HepG2 (cell line): Measurements from ENCODE around the gene CORO1A. TPM values are rescaled to one million over a fixed set of nuclear protein-coding genes. Genes with fewer than 3 reads are reported as not detected.

Experiments
- FOXJ3 ChIP-seq: sonication (generic); formaldehyde crosslinking; IDR thresholded peaks from 2 replicates; pipeline ENCODE4 v1.4.0; 2020; ENCODE audit warnings: missing genetic modification reagents, mild to moderate bottlenecking, borderline replicate concordance
- FOXO1 ChIP-seq: sonication (generic); formaldehyde crosslinking; IDR thresholded peaks from 2 replicates; pipeline ENCODE4 v1.4.0; 2020; ENCODE audit warnings: missing genetic modification reagents
- HHEX ChIP-seq: IDR thresholded peaks from 2 replicates; pipeline ENCODE4 v1.6.1; 2016; ENCODE audit warnings: control low read depth
- LCORL ChIP-seq, 2 experiments: fragments of 450-650 bp in 1 of 2; sonication (generic) in 1 of 2; formaldehyde crosslinking in 1 of 2; IDR thresholded peaks; 2 replicates each; pipeline versions ENCODE4 v1.5.0 to v1.6.1; 2017 to 2020; ENCODE audit warnings: antibody characterized with exemption in 1 of 2, missing genetic modification reagents in 1 of 2
- MTA1 ChIP-seq: sonication (generic); formaldehyde crosslinking; IDR thresholded peaks from 2 replicates; pipeline ENCODE4 v1.4.0; 2020; ENCODE audit warnings: missing genetic modification reagents, mild to moderate bottlenecking, borderline replicate concordance
- MYNN ChIP-seq: sonication (generic); formaldehyde crosslinking; IDR thresholded peaks from 2 replicates; pipeline ENCODE4 v1.4.0; 2020; ENCODE audit warnings: mild to moderate bottlenecking, low read depth, missing genetic modification reagents
- RBM22 ChIP-seq: fragments of 200-400 bp; formaldehyde crosslinking; optimal IDR thresholded peaks from 2 replicates; pipeline ENCODE3; 2017; ENCODE audit warnings: mild to moderate bottlenecking, low read length, moderate library complexity
- SKI ChIP-seq: fragments of 450-650 bp; IDR thresholded peaks from one replicate; pipeline ENCODE4 v1.6.1; 2018; ENCODE audit warnings: mild to moderate bottlenecking; ENCODE audit not compliant: partially characterized antibody
- SRSF1 ChIP-seq: fragments of 200-400 bp; formaldehyde crosslinking; optimal IDR thresholded peaks from 2 replicates; pipeline ENCODE3; 2017; ENCODE audit warnings: mild to moderate bottlenecking, low read depth, low read length, moderate library complexity
- TBP ChIP-seq: sonication (generic); formaldehyde crosslinking; IDR thresholded peaks from 2 replicates; pipeline ENCODE4 v1.5.0; 2020; ENCODE audit warnings: missing genetic modification reagents
- ZFP41 ChIP-seq: sonication (generic); formaldehyde crosslinking; IDR thresholded peaks from 2 replicates; pipeline ENCODE4 v1.4.0; 2020; ENCODE audit warnings: mild to moderate bottlenecking, missing genetic modification reagents, borderline replicate concordance
- ZFP62 ChIP-seq: sonication (generic); formaldehyde crosslinking; IDR thresholded peaks from 2 replicates; pipeline ENCODE4 v1.4.0; 2020; ENCODE audit warnings: missing genetic modification reagents
- ZNF10 ChIP-seq: sonication (generic); formaldehyde crosslinking; IDR thresholded peaks from 2 replicates; pipeline ENCODE4 v1.4.0; 2020; ENCODE audit warnings: mild to moderate bottlenecking, low read depth, missing genetic modification reagents, borderline replicate concordance
- ZNF557 ChIP-seq: sonication (generic); formaldehyde crosslinking; IDR thresholded peaks from 2 replicates; pipeline ENCODE4 v1.4.0; 2020; ENCODE audit warnings: missing genetic modification reagents
- ZNF747 ChIP-seq: sonication (generic); formaldehyde crosslinking; IDR thresholded peaks from 2 replicates; pipeline ENCODE4 v1.8.1; 2023; ENCODE audit warnings: missing genetic modification reagents, mild to moderate bottlenecking, borderline replicate concordance
- ZNF850 ChIP-seq: sonication (generic); formaldehyde crosslinking; conservative IDR thresholded peaks from 2 replicates; pipeline ENCODE4 v1.9.0; 2021; ENCODE audit warnings: mild to moderate bottlenecking, missing genetic modification reagents
- polyA plus RNA-seq, 8 experiments: library from polyadenylated mRNA; depleted of rRNA in 3 of 8; stranded (reverse) in 7 of 8; unstranded in 1 of 8; fragments of >200 nt; fragmentation: Illumina TruSeq in 4 of 8; extraction: Trizol in 4 of 8; gene quantifications; 2 replicates each; pipeline versions ENCODE4 v1.2.1 to v1.2.3, GENCODE V29; 2011 to 2016; ENCODE audit warnings: low read depth in 4 of 8, missing spikeins in 1 of 8, mixed read lengths in 1 of 8; ENCODE audit not compliant: insufficient read depth in 1 of 8
- total RNA-seq, 5 experiments: library from RNA; depleted of rRNA; stranded (reverse); fragments of >200 nt; fragmentation: Illumina TruSeq; extraction: Trizol; gene quantifications; 2 replicates each; pipeline ENCODE4 v1.2.3, GENCODE V29; 2016; ENCODE audit warnings: low read depth in 1 of 5
- TF ChIP-seq, protein P1 (sequence below): sonication (generic); formaldehyde crosslinking; IDR thresholded peaks from 2 replicates; pipeline ENCODE4 v1.4.0; 2020; ENCODE audit warnings: missing genetic modification reagents, mild to moderate bottlenecking, borderline replicate concordance
- TF ChIP-seq, protein P2 (sequence below): sonication (generic); formaldehyde crosslinking; IDR thresholded peaks from 2 replicates; pipeline ENCODE4 v1.5.1; 2020; ENCODE audit warnings: missing genetic modification reagents, mild to moderate bottlenecking, borderline replicate concordance
- TF ChIP-seq, protein P3 (sequence below): sonication (generic); formaldehyde crosslinking; conservative IDR thresholded peaks from 2 replicates; pipeline ENCODE4 v1.4.0; 2020; ENCODE audit warnings: mild to moderate bottlenecking, missing genetic modification reagents, moderate library complexity

The CORO1A gene
- total and polyA plus RNA-seq, 2 of the 13 experiments (the other 11 are each of a cell fraction or from before 2014, with no cell fraction given), result 6.5 to 12.9 TPM

DNA sequence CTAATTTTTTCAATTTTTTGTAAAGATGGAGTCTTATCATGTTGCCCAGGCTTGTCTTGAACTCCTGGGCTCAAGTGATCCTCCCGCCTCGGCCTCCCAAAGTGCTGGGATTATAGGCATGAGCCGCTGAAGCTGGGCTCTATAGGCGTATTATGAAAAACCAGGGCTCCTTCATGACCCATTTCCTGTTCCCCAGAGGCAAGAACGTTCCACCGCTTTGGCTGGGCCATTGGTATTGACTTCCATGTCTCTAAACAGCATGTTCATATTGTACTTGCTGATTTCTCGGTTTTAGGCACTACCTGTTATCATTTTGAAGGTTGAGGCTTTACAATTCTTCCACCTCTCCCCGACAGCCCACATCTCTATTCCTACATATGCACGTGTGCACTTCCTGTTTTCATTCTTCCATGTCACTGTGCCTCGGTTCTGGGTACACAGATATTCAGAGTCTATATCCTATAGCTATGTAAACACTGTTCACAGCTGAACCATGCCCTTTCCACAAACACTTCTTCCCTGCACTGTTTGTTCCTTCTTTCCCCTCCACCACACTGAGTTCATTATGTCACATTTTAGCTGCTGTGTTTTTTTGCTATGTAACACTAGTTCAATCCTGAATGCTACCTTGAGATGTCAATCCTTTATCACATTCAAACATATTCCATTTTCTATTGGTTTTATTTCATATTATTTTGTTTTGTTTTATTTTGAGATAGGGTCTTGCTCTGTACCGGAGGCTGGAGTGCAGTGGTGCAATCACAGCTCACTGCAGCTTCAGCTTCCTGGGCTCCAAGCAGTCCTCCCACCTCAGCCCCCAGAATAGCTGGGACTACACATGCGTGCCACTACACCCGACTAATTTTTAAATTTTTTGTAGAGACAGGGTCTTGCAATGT lies 43.6 kb upstream of the CORO1A start (continued):
- TF ChIP-seq, protein P1, sequence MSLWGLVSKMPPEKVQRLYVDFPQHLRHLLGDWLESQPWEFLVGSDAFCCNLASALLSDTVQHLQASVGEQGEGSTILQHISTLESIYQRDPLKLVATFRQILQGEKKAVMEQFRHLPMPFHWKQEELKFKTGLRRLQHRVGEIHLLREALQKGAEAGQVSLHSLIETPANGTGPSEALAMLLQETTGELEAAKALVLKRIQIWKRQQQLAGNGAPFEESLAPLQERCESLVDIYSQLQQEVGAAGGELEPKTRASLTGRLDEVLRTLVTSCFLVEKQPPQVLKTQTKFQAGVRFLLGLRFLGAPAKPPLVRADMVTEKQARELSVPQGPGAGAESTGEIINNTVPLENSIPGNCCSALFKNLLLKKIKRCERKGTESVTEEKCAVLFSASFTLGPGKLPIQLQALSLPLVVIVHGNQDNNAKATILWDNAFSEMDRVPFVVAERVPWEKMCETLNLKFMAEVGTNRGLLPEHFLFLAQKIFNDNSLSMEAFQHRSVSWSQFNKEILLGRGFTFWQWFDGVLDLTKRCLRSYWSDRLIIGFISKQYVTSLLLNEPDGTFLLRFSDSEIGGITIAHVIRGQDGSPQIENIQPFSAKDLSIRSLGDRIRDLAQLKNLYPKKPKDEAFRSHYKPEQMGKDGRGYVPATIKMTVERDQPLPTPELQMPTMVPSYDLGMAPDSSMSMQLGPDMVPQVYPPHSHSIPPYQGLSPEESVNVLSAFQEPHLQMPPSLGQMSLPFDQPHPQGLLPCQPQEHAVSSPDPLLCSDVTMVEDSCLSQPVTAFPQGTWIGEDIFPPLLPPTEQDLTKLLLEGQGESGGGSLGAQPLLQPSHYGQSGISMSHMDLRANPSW, result peak; percentile 89; the same call in 1 of the 2 replicates
- TF ChIP-seq ZNF850 (CRISPR knock-in tag) (no peak), TBP (CRISPR knock-in tag) (no peak), FOXO1 (peak; percentile 100), ZNF557 (CRISPR knock-in tag) (no peak), SRSF1 (no peak), MYNN (CRISPR knock-in tag) (0 out of 2 replicates have a peak, but pooled peaks have one; percentile 21), MTA1 (CRISPR knock-in tag) (peak; percentile 66), RBM22 (peak; percentile 29), LCORL (IDR thresholded peaks at IDR 0.05) (peak; percentile 86), LCORL (CRISPR knock-in tag; IDR thresholded peaks at IDR 0.05) (peak; percentile 95), ZFP62 (CRISPR knock-in tag) (no peak), HHEX (peak; percentile 89), ZFP41 (no peak), FOXJ3 (CRISPR knock-in tag) (peak; percentile 97), SKI (peak; percentile 86), ZNF10 (CRISPR knock-in tag) (no peak), ZNF747 (CRISPR knock-in tag) (no peak; the same call in 1 of the 2 replicates)
- TF ChIP-seq, protein P2, sequence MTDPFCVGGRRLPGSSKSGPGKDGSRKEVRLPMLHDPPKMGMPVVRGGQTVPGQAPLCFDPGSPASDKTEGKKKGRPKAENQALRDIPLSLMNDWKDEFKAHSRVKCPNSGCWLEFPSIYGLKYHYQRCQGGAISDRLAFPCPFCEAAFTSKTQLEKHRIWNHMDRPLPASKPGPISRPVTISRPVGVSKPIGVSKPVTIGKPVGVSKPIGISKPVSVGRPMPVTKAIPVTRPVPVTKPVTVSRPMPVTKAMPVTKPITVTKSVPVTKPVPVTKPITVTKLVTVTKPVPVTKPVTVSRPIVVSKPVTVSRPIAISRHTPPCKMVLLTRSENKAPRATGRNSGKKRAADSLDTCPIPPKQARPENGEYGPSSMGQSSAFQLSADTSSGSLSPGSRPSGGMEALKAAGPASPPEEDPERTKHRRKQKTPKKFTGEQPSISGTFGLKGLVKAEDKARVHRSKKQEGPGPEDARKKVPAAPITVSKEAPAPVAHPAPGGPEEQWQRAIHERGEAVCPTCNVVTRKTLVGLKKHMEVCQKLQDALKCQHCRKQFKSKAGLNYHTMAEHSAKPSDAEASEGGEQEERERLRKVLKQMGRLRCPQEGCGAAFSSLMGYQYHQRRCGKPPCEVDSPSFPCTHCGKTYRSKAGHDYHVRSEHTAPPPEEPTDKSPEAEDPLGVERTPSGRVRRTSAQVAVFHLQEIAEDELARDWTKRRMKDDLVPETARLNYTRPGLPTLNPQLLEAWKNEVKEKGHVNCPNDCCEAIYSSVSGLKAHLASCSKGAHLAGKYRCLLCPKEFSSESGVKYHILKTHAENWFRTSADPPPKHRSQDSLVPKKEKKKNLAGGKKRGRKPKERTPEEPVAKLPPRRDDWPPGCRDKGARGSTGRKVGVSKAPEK (CRISPR knock-in tag), result peak; percentile 56; the same call in 1 of the 2 replicates
- TF ChIP-seq, protein P3, sequence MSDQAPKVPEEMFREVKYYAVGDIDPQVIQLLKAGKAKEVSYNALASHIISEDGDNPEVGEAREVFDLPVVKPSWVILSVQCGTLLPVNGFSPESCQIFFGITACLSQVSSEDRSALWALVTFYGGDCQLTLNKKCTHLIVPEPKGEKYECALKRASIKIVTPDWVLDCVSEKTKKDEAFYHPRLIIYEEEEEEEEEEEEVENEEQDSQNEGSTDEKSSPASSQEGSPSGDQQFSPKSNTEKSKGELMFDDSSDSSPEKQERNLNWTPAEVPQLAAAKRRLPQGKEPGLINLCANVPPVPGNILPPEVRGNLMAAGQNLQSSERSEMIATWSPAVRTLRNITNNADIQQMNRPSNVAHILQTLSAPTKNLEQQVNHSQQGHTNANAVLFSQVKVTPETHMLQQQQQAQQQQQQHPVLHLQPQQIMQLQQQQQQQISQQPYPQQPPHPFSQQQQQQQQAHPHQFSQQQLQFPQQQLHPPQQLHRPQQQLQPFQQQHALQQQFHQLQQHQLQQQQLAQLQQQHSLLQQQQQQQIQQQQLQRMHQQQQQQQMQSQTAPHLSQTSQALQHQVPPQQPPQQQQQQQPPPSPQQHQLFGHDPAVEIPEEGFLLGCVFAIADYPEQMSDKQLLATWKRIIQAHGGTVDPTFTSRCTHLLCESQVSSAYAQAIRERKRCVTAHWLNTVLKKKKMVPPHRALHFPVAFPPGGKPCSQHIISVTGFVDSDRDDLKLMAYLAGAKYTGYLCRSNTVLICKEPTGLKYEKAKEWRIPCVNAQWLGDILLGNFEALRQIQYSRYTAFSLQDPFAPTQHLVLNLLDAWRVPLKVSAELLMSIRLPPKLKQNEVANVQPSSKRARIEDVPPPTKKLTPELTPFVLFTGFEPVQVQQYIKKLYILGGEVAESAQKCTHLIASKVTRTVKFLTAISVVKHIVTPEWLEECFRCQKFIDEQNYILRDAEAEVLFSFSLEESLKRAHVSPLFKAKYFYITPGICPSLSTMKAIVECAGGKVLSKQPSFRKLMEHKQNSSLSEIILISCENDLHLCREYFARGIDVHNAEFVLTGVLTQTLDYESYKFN (CRISPR knock-in tag), result peak; percentile 100
